ENCODE measurements around the gene PDCD11. TPM values are rescaled to one million over a fixed set of nuclear protein-coding genes. Genes with fewer than 3 reads are reported as not detected.
"Not testable (repeated sequence)": the region's sequence is repeated elsewhere in the genome, so short reads cannot be mapped to it uniquely, and the experiment has no call there.

The PDCD11 gene
- total RNA-seq, 1 donor from 2014 or later = 24.5 TPM

- H3K9ac ChIP-seq (ENCODE audit: low read depth in 1 of 3, low read length in 3 of 3) = no peak within 1 kb of the TSS
- H3K9me3 ChIP-seq (ENCODE audit: control insufficient read depth in 3 of 3, low read length in 3 of 3) = no peaks in the 10 kb centered on the region
- no peak within 1 kb of the TSS for H3K4me3 ChIP-seq (ENCODE audit: low read length in 3 of 3)
- H3K27me3 ChIP-seq (ENCODE audit: control insufficient read depth in 3 of 3, insufficient read depth in 3 of 3, low read length in 3 of 3) = no peaks in the 10 kb centered on the region
- no peaks in the 10 kb centered on the region for H3K36me3 ChIP-seq (ENCODE audit: control insufficient read depth in 3 of 3, insufficient read depth in 3 of 3, low read length in 3 of 3)
- H3K4me1 ChIP-seq (ENCODE audit: control insufficient read depth in 3 of 3, insufficient read depth in 3 of 3, low read length in 3 of 3) = peaks cover 0 to 6% (median 0%) of the 10 kb centered on the region in 3 donors
- H3K27ac ChIP-seq (ENCODE audit: low read depth, low read length) = no peak within 1 kb of the TSS
Measured at GRCh38 chr10:103479135-103479534, 82.7 kb downstream of the PDCD11 start, which contains the start of gene CALHM3. Gene CALHM3 (minus strand): TSS chr10:103479240. CDS start chr10:103479032, 208 bp downstream.

- Histone ChIP-seq H3K9me3 (ENCODE audit: control insufficient read depth in 3 of 3, low read length in 3 of 3) (no peaks in the 10 kb centered on the region), H3K9ac (ENCODE audit: low read depth in 1 of 3, low read length in 3 of 3) (no peak overlapping the region), H3K4me3 (ENCODE audit: low read length in 3 of 3) (no peak overlapping the region), H3K4me1 (ENCODE audit: control insufficient read depth in 3 of 3, insufficient read depth in 3 of 3, low read length in 3 of 3) (peaks cover 0 to 6% (median 0%) of the 10 kb centered on the region in 3 donors), H3K27me3 (ENCODE audit: control insufficient read depth in 3 of 3, insufficient read depth in 3 of 3, low read length in 3 of 3) (no peaks in the 10 kb centered on the region), H3K27ac (ENCODE audit: low read depth, low read length) (no peak overlapping the region), H3K36me3 (ENCODE audit: control insufficient read depth in 3 of 3, insufficient read depth in 3 of 3, low read length in 3 of 3) (no peaks in the 10 kb centered on the region)
Measured at GRCh38 chr10:103480521-103480920, 84.1 kb downstream of the PDCD11 start.

- Histone ChIP-seq H3K9me3 (ENCODE audit: control insufficient read depth in 3 of 3, low read length in 3 of 3) (no peaks in the 10 kb centered on the region), H3K9ac (ENCODE audit: low read depth in 1 of 3, low read length in 3 of 3) (no peak overlapping the region), H3K27me3 (ENCODE audit: control insufficient read depth in 3 of 3, insufficient read depth in 3 of 3, low read length in 3 of 3) (no peaks in the 10 kb centered on the region), H3K36me3 (ENCODE audit: control insufficient read depth in 3 of 3, insufficient read depth in 3 of 3, low read length in 3 of 3) (no peaks in the 10 kb centered on the region), H3K4me1 (ENCODE audit: control insufficient read depth in 3 of 3, insufficient read depth in 3 of 3, low read length in 3 of 3) (peaks cover 0 to 6% (median 2%) of the 10 kb centered on the region in 3 donors), H3K4me3 (ENCODE audit: low read length in 3 of 3) (no peak overlapping the region), H3K27ac (ENCODE audit: low read depth, low read length) (no peak overlapping the region)
Measured at GRCh38 chr10:103481974-103482531, 85.6 kb downstream of the PDCD11 start.

DNA sequence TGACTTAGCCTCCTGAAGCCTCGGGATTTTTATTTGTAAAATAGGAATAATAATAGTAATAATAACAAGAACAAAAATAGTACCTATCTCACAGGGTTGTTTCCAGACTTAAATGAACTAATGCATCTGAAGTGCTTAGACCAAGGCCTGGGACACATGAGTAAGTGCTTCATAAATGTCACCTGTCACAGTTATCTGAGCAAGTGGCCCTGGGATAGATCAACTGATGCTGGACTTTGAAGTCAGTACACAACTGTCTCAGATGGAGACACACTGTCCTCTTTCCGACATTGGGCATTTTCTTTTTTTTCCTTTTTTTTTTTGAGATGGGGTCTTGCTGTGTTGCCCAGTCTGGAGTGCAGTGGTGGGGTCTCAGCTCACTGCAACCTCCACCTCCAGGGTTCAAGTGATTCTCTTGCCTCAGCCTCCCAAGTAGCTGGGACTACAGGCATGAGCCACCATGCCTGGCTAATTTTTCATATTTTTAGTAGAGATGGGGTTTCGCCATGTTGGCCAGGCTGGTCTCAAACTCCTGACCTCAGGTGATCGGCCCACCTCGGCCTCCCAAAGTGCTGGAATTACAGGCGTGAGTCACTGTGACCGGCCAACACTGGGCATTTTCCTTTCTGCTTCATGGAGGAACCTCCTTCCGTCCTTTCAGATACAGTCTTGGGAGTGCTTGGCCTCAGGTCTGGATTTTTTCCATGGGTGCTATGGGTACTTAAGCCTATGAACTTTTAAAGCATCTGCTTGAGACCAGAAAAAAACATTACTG lies 90.4 kb downstream of the PDCD11 start:
- not testable (repeated sequence) for H3K27ac ChIP-seq (ENCODE audit: low read depth, low read length); H3K4me3 ChIP-seq (ENCODE audit: low read length in 3 of 3); H3K27me3 ChIP-seq (ENCODE audit: control insufficient read depth in 3 of 3, insufficient read depth in 3 of 3, low read length in 3 of 3); H3K4me1 ChIP-seq (ENCODE audit: control insufficient read depth in 3 of 3, insufficient read depth in 3 of 3, low read length in 3 of 3); H3K9ac ChIP-seq (ENCODE audit: low read depth in 1 of 3, low read length in 3 of 3); H3K9me3 ChIP-seq (ENCODE audit: control insufficient read depth in 3 of 3, low read length in 3 of 3); H3K36me3 ChIP-seq (ENCODE audit: control insufficient read depth in 3 of 3, insufficient read depth in 3 of 3, low read length in 3 of 3)

DNA sequence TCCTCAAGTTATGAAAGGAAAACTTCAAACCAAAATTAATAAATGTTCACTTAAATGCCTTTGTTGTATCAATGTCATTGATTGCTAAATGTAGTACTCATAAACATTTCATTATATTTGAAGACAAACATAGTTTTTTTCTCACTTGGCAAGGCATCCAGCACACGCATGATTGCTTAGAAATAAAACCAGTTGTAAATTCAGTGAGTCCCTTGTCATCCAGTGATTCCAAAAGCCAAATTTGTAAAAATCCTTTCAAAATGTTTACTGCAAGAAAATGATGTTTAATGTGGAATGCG lies 90.9 kb downstream of the PDCD11 start:
- Histone ChIP-seq H3K27me3 (ENCODE audit: control insufficient read depth in 3 of 3, insufficient read depth in 3 of 3, low read length in 3 of 3) (peaks cover 0 to 4% (median 0%) of the 10 kb centered on the region in 3 donors), H3K9me3 (ENCODE audit: control insufficient read depth in 3 of 3, low read length in 3 of 3) (no peaks in the 10 kb centered on the region), H3K27ac (ENCODE audit: low read depth, low read length) (no peak overlapping the region), H3K36me3 (ENCODE audit: control insufficient read depth in 3 of 3, insufficient read depth in 3 of 3, low read length in 3 of 3) (no peaks in the 10 kb centered on the region), H3K4me3 (ENCODE audit: low read length in 3 of 3) (no peak overlapping the region), H3K4me1 (ENCODE audit: control insufficient read depth in 3 of 3, insufficient read depth in 3 of 3, low read length in 3 of 3) (peaks cover 4 to 8% (median 6%) of the 10 kb centered on the region in 3 donors), H3K9ac (ENCODE audit: low read depth in 1 of 3, low read length in 3 of 3) (no peak overlapping the region)

- no peaks in the 10 kb centered on the region for H3K36me3 ChIP-seq (ENCODE audit: control insufficient read depth in 3 of 3, insufficient read depth in 3 of 3, low read length in 3 of 3)
- H3K9ac ChIP-seq (ENCODE audit: low read depth in 1 of 3, low read length in 3 of 3) = no peak overlapping the region
- no peak overlapping the region for H3K4me3 ChIP-seq (ENCODE audit: low read length in 3 of 3)
- peaks cover 11 to 27% (median 22%) of the 10 kb centered on the region in 3 donors for H3K27me3 ChIP-seq (ENCODE audit: control insufficient read depth in 3 of 3, insufficient read depth in 3 of 3, low read length in 3 of 3)
- no peaks in the 10 kb centered on the region for H3K9me3 ChIP-seq (ENCODE audit: control insufficient read depth in 3 of 3, low read length in 3 of 3)
- no peak overlapping the region for H3K27ac ChIP-seq (ENCODE audit: low read depth, low read length)
- peaks cover 13 to 15% (median 14%) of the 10 kb centered on the region in 3 donors for H3K4me1 ChIP-seq (ENCODE audit: control insufficient read depth in 3 of 3, insufficient read depth in 3 of 3, low read length in 3 of 3)
Measured at GRCh38 chr10:103490986-103491314, 94.5 kb downstream of the PDCD11 start.

GRCh38 chr10:103491729-103492364 lies 95.4 kb downstream of the PDCD11 start:
- H3K4me3 ChIP-seq (ENCODE audit: low read length in 3 of 3) = no peak overlapping the region
- H3K9ac ChIP-seq (ENCODE audit: low read depth in 1 of 3, low read length in 3 of 3) = no peak overlapping the region
- no peaks in the 10 kb centered on the region for H3K36me3 ChIP-seq (ENCODE audit: control insufficient read depth in 3 of 3, insufficient read depth in 3 of 3, low read length in 3 of 3)
- peaks cover 11 to 27% (median 22%) of the 10 kb centered on the region in 3 donors for H3K27me3 ChIP-seq (ENCODE audit: control insufficient read depth in 3 of 3, insufficient read depth in 3 of 3, low read length in 3 of 3)
- H3K4me1 ChIP-seq (ENCODE audit: control insufficient read depth in 3 of 3, insufficient read depth in 3 of 3, low read length in 3 of 3) = peaks cover 13 to 15% (median 14%) of the 10 kb centered on the region in 3 donors
- H3K27ac ChIP-seq (ENCODE audit: low read depth, low read length) = no peak overlapping the region
- no peaks in the 10 kb centered on the region for H3K9me3 ChIP-seq (ENCODE audit: control insufficient read depth in 3 of 3, low read length in 3 of 3)

GRCh38 chr10:103492655-103493261 lies 96.3 kb downstream of the PDCD11 start:
- peaks cover 13 to 15% (median 14%) of the 10 kb centered on the region in 3 donors for H3K4me1 ChIP-seq (ENCODE audit: control insufficient read depth in 3 of 3, insufficient read depth in 3 of 3, low read length in 3 of 3)
- peaks cover 16 to 35% (median 22%) of the 10 kb centered on the region in 3 donors for H3K27me3 ChIP-seq (ENCODE audit: control insufficient read depth in 3 of 3, insufficient read depth in 3 of 3, low read length in 3 of 3)
- H3K4me3 ChIP-seq (ENCODE audit: low read length in 3 of 3) = no peak overlapping the region
- no peak overlapping the region for H3K9ac ChIP-seq (ENCODE audit: low read depth in 1 of 3, low read length in 3 of 3)
- no peaks in the 10 kb centered on the region for H3K36me3 ChIP-seq (ENCODE audit: control insufficient read depth in 3 of 3, insufficient read depth in 3 of 3, low read length in 3 of 3)
- H3K9me3 ChIP-seq (ENCODE audit: control insufficient read depth in 3 of 3, low read length in 3 of 3) = no peaks in the 10 kb centered on the region
- H3K27ac ChIP-seq (ENCODE audit: low read depth, low read length) = no peak overlapping the region

DNA sequence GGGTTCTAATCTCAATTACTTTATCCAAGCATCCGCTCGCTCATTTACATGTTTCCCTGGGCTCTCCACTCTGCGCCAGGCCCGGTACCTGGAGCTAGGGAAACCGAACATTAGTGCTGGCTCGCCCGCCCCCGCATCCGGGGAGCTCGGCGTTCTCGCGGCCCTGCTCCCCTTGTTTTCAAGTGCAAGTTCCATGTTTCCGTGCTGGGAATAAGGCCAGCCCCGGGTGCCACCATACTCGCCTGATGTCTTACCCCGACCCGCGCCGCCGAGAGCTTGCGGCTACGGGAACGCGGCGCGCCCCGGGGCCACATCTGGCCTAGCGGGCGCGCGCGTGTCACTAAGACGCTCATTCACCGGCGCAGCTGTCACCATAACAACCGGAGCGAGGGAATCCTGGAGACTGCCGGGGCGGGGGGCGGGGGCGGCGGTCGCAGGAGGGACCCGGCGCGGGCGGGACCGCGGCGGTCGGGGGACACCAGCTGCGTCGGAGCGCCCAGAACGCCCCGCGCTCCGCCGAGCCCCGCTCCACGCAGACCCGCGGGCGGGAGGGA lies 97.0 kb downstream of the PDCD11 start, which contains the start of gene NEURL1:
Gene NEURL1 (plus strand): TSS at position 344 of the 554 bp plus-strand sequence. CDS start 683 bp downstream, outside the sequence.
- no peak within 1 kb of the TSS for H3K27ac ChIP-seq (ENCODE audit: low read depth, low read length)
- H3K36me3 ChIP-seq (ENCODE audit: control insufficient read depth in 3 of 3, insufficient read depth in 3 of 3, low read length in 3 of 3) = no peaks in the 10 kb centered on the region
- H3K9me3 ChIP-seq (ENCODE audit: control insufficient read depth in 3 of 3, low read length in 3 of 3) = no peaks in the 10 kb centered on the region
- H3K27me3 ChIP-seq (ENCODE audit: control insufficient read depth in 3 of 3, insufficient read depth in 3 of 3, low read length in 3 of 3) = peaks cover 16 to 35% (median 22%) of the 10 kb centered on the region in 3 donors
- peak within 1 kb of the TSS in 1 of 3 donors; percentile 40 for H3K9ac ChIP-seq (ENCODE audit: low read depth in 1 of 3, low read length in 3 of 3)
- H3K4me3 ChIP-seq (ENCODE audit: low read length in 3 of 3) = peak within 1 kb of the TSS in 2 of 3 donors; percentile 40 to 54
- H3K4me1 ChIP-seq (ENCODE audit: control insufficient read depth in 3 of 3, insufficient read depth in 3 of 3, low read length in 3 of 3) = peaks cover 13 to 15% (median 14%) of the 10 kb centered on the region in 3 donors

Measured in skeletal muscle tissue (tissue), 4 donors.